ENCODE measurements around the gene UBALD1. TPM values are rescaled to one million over a fixed set of nuclear protein-coding genes. Genes with fewer than 3 reads are reported as not detected.

UBALD1 gene
- total RNA-seq, 1 donor from 2014 or later: 17.6 TPM

- H3K27ac Mint-ChIP-seq (ENCODE audit: unreplicated experiment): no peak overlapping the region
- no peak overlapping the region for H3K4me3 Mint-ChIP-seq
- peaks cover 6% of the 10 kb centered on the region for H3K9me3 Mint-ChIP-seq
- peaks cover 11% of the 10 kb centered on the region for H3K36me3 Mint-ChIP-seq (ENCODE audit: low read depth)
- H3K27me3 Mint-ChIP-seq (ENCODE audit: low read depth): no peaks in the 10 kb centered on the region
- TF ChIP-seq, protein P1, sequence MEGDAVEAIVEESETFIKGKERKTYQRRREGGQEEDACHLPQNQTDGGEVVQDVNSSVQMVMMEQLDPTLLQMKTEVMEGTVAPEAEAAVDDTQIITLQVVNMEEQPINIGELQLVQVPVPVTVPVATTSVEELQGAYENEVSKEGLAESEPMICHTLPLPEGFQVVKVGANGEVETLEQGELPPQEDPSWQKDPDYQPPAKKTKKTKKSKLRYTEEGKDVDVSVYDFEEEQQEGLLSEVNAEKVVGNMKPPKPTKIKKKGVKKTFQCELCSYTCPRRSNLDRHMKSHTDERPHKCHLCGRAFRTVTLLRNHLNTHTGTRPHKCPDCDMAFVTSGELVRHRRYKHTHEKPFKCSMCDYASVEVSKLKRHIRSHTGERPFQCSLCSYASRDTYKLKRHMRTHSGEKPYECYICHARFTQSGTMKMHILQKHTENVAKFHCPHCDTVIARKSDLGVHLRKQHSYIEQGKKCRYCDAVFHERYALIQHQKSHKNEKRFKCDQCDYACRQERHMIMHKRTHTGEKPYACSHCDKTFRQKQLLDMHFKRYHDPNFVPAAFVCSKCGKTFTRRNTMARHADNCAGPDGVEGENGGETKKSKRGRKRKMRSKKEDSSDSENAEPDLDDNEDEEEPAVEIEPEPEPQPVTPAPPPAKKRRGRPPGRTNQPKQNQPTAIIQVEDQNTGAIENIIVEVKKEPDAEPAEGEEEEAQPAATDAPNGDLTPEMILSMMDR (conservative IDR thresholded peaks at IDR 0.05): no peak
- H3K4me1 Mint-ChIP-seq: peaks cover 3% of the 10 kb centered on the region
- no peak for DNase-seq (ENCODE audit: low read depth, low spot score)
These were observed 19.4 kb upstream of the UBALD1 start for GRCh38 chr16:4633910-4634635.

GRCh38 chr16:4631444-4631843 is 16.8 kb upstream of the UBALD1 start:
- Mint-ChIP-seq H3K4me3 (no peak overlapping the region), H3K36me3 (ENCODE audit: low read depth) (peaks cover 12% of the 10 kb centered on the region), H3K27ac (ENCODE audit: unreplicated experiment) (no peak overlapping the region), H3K4me1 (peaks cover 16% of the 10 kb centered on the region), H3K27me3 (ENCODE audit: low read depth) (no peaks in the 10 kb centered on the region), H3K9me3 (peaks cover 6% of the 10 kb centered on the region)
- TF ChIP-seq, protein P1 (conservative IDR thresholded peaks at IDR 0.05): no peak
- no peak for DNase-seq (ENCODE audit: low read depth, low spot score)

DNA sequence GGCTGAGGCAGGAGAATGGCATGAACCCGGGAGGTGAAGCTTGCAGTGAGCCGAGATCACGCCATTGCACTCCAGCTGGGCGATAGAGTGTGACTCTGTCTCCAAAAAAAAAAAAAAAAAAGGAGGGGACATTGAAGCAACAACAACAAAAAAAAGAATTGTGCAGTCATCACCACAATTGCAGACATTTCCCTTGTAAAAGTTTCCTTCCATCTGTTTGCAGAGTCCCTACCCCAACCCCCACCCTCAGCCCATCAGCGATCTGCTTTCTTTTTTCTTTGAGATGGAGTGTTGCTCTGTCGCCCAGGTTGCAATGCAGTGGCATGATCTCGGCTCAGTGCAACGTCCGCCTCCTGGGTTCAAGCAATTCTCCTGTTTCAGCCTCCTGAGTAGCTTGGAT is 13.6 kb upstream of the UBALD1 start:
- Mint-ChIP-seq H3K27ac (ENCODE audit: unreplicated experiment) (peak overlapping the region; percentile 57), H3K27me3 (ENCODE audit: low read depth) (no peaks in the 10 kb centered on the region), H3K36me3 (ENCODE audit: low read depth) (peaks cover 12% of the 10 kb centered on the region), H3K4me3 (no peak overlapping the region), H3K4me1 (peaks cover 28% of the 10 kb centered on the region), H3K9me3 (peaks cover 6% of the 10 kb centered on the region)
- TF ChIP-seq, protein P1 (conservative IDR thresholded peaks at IDR 0.05): no peak
- no peak for DNase-seq (ENCODE audit: low read depth, low spot score)

DNA sequence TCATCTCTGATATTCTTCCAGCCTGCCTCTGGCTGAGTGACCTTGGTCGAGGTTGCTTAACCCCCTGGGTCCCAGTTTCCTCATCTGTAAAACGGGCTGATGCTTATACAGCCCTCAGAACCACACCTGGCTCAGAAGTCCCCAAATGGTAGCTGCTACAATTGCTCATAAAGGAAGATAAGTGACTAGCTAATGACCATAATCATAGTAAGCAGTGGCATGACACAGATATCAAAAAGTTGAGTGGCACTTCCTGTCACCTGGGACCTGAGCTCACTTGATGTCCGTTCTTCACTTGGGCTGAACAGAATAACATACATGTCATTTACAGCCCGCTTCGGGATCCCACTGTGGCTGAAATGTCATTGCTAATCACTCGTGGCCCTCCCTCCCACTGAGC is 11.7 kb upstream of the UBALD1 start:
- peaks cover 9% of the 10 kb centered on the region for H3K36me3 Mint-ChIP-seq (ENCODE audit: low read depth)
- TF ChIP-seq, protein P1 (conservative IDR thresholded peaks at IDR 0.05): no peak
- peak overlapping the region; percentile 99 for H3K4me3 Mint-ChIP-seq
- H3K27me3 Mint-ChIP-seq (ENCODE audit: low read depth): no peaks in the 10 kb centered on the region
- peaks cover 28% of the 10 kb centered on the region for H3K4me1 Mint-ChIP-seq
- no peak for DNase-seq (ENCODE audit: low read depth, low spot score)
- no peak overlapping the region for H3K27ac Mint-ChIP-seq (ENCODE audit: unreplicated experiment)
- peaks cover 4% of the 10 kb centered on the region for H3K9me3 Mint-ChIP-seq

GRCh38 chr16:4625560-4626159 is 11.0 kb upstream of the UBALD1 start:
- peaks cover 4% of the 10 kb centered on the region for H3K36me3 Mint-ChIP-seq (ENCODE audit: low read depth)
- peak overlapping the region; percentile 99 for H3K4me3 Mint-ChIP-seq
- peak overlapping the region; percentile 98 for H3K27ac Mint-ChIP-seq (ENCODE audit: unreplicated experiment)
- peaks cover 28% of the 10 kb centered on the region for H3K4me1 Mint-ChIP-seq
- TF ChIP-seq, protein P1 (conservative IDR thresholded peaks at IDR 0.05): no peak
- no peak for DNase-seq (ENCODE audit: low read depth, low spot score)
- H3K9me3 Mint-ChIP-seq: no peaks in the 10 kb centered on the region
- no peaks in the 10 kb centered on the region for H3K27me3 Mint-ChIP-seq (ENCODE audit: low read depth)
